NCI-H510A (cell line): ENCODE results near the gene AK5.
A peak's percentile ranks its signal among the peaks of the same experiment; 100 is the strongest.

Source experiments
- DNase-seq: peaks from one replicate; lab custom pipeline; 2025; lab: John Stamatoyannopoulos, UW

AK5 gene

DNA sequence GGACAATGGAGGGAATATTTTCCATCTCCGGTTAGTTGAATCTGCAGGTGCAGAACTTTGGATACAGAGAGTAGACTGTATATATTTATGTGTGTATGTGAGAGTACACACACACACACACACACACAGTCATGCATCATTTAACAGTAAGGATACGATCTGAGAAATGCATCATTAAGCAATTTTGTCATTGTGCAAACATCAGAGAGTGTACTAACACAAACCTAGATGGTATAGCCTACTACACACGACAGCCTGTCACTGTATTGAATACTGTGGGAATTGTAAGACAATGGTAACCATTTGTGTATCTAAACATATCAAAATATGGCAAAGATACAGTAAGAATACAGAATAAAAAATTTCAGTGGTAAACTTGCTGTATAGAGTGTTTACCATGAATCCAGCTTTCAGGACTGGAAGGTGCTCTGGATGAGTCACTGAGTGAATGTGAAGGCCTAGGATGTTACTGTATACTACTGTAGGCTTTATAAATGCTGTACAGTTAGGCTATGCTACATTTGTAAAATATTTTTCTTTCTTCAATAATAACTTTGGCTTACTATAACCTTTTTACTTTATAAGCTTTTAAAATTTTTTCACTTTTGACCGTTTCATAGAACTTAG is 262.1 kb downstream of the AK5 start:
- DNase-seq: peak; percentile 13

DNA sequence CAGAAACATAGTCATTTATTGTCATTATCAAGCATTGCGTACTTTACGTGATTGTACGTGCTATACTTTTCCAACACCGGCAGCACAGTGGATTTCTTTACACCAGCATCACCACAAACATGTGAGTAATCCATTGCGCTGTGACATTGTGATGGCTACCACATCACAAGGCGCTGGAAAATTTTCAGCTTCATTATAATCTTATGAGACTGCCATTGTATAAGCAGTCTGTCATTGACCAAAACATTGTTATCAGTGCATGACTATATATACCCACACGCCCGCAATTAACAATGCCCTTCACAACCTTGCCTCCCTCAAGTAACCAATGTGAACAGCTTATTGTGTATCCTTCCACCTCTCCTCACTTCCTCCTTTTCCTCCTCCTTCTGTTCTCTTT is 263.0 kb downstream of the AK5 start:
- DNase-seq: no peak

DNA sequence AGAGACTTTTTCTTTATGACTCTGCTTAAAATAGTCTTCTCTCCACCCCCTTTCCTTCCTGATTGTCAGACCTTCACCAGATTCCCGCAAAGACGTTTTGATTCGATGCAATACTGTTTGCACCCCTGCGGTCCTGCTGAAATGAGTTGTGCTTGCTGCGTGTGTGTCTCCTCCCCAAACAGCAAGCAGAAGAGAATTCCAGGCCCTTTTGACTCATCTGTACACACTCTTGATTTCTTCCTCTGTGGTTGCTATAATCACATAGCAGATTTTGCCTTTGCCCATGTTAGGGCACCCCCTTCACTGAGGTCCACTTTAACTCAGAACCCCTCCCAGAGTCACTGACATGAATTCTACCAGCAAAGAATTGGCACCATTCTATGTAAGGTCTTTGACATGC is 264.2 kb downstream of the AK5 start:
- DNase-seq: no peak

DNA sequence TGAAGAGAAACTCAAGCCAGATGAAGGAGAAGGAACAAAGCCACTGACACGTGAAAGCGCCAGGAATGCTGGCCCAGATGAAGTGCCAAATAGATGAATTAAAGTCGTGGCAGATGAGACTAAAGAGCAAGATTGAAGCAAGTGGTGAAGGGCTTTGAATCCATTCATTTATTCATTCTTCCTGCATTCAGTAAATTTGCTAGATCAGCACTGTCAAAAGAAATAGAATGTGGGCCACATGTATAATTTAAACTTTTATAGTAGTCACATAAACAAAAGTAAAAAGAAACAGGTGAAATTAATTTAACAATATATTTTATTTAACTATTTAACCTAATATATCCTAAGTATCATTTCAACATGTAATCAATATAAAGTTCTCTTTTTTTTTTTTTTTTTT is 265.1 kb downstream of the AK5 start:
- DNase-seq: no peak

DNA sequence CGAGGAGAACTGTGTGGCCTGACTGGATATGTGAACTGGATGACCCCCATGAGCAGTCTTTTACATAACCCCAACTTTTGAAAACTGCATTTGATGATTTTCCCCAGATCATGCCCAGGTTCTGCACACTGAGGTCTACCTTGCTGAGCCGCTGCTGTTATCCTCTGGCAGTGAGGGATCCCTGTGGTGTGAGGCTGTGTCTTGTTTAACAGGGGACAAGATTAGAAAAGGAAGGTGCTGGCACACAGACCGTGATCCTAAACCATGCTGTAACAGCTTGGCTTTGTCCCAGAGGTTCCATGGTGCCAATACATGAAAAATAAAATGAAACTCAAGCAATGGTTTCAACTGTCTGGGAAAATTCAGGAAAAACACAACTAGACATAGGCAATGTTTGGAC is 266.5 kb downstream of the AK5 start:
- no peak for DNase-seq

DNA sequence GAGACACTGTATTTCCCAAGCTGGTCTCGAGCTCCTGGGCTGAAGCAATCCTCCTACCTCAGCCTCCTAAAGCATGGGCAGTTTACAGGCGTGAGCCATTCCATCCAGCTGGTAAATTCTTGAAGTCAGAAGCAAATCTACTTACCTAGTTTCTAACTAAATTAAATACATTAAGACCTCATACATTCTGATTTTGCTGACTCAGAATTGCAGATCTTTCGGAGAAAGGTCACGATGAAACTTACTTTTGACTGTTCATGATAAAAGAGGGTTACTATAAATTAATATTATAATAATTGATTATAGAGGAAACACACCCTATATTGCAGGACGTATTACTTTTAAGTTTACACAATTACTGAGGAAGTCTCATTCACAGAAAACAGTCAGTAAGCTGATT is 268.3 kb downstream of the AK5 start:
- DNase-seq: no peak

DNA sequence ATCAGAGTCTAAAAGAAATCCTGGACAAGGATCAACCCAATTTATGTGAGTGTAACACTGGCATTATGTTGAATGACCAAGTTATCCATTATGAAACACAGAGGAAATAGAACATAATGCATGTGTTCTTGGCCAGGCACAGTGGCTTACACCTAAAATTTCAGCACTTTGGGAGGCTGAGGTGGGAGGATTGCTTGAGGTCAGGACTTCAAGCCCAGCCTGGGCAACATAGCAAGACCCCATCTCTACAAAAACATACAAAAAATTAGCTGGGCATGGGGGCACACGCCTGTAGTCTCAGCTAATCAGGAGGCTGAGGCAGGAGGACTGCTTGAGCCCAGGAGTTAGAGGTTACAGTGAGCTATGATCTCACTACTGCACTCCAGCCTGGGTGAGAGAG is 270.8 kb downstream of the AK5 start:
- DNase-seq: no peak

DNA sequence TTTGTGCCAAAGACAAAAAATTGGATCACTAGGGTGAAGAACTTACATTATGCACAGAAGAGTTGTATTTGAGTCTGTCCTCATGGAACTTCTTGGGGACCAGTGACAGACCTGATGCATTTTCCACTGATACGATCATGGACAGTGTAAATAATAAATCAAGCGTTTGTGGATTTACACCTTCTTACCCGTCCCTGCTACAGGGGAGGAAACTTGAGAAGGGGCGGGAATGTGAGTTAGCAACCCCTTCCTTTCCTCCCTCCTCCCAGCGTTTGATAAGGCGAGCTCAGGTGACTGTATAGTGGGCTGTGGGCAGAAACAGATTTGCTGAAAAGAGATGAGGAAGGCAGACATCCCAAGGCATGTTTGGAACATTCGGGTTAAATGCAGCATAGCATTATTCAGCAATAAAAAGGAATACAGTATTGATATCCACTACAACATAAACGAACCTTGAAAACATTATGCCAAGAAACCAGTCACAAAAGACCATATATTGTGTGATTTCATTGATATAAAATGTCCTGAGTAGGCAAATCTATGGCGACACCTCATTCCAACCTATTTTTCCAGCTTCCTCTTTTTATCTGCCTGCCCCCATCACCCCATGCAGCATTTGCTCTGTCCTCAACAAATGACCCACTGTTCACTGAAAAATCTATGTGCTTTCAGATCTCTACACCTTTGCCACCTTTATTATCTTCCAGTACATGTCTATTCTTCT is 271.9 kb downstream of the AK5 start:
- DNase-seq: no peak

DNA sequence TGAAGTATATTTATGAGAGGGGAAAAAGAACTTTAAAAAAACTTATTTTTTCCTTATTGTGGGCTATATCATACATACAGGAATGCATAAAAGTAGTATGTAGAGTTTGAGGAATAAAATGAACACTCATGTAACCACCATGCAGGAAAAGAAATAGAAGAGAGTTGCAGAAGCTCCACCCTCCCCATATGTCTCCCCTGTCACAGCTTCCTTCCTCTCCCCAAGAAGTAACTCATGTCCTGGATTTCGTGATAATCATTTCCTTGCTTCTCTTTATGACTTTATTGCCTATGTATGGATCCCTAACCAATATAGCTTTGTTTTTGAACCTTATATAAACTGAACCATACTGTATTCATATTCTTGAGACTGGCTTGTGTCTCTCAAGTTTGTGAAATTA is 274.2 kb downstream of the AK5 start:
- no peak for DNase-seq

DNA sequence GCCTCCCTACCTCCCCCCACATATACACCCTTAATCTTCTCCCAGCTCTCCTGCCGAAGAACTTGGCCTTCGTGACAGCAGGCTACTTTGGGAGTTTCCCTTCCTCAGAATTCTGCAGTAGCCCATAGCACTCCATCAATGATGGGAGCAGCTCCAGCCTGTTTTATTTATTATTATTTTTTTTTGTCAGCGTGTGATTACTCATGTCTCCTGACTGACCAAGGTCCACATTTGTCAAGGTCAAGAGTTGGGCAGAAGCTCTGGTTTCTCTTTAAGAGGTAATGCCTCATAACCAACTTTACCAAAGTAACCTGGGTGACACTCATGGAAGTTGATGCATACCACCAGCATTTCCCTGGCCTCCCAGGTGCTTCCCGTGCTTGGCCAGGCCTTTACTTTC is 275.2 kb downstream of the AK5 start:
- no peak for DNase-seq

DNA sequence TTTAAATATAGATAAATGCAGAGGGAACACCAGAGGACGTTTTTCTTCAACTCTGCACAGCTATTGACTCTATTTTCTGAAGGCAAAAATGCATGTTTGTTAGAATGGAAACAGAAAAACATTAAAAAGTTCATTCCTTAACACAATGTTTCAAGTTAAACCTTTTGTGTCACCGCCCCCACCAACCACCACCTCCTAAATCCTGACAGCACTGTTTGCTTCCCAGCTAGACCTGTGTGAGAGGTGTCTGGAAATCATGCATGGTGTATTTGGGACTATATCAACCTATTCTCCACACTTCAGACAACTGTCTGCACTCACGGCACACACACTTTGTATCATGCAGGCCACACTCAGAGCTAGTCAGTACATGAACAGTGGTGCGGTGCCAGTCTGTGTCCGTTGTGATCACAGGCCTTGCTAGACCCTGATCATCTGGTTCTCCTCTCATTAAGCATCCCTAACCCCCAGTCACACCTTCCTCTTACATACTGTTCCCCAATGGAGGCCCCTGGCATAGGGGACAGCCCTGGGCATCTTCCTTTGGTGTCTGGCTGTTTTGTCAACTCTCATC is 276.9 kb downstream of the AK5 start:
- DNase-seq: no peak

DNA sequence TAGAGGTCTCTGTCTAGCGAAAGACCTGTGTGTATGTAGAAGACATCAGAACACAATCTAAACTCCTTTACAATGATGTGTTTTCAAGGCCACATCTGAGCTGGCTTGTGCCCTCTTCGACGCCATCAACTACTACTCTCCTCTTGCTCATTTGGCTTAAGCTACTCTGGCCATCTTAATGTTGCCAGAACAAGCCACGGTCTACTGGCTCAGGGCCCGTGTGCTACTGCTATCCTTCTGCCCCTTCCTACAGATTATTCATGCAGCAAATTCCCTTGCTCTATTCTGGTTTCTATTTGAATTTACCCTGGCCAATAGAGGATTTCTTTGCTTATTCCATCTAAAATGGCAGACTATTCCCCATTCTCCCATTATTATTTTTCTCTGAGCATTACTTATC is 278.9 kb downstream of the AK5 start:
- no peak for DNase-seq

DNA sequence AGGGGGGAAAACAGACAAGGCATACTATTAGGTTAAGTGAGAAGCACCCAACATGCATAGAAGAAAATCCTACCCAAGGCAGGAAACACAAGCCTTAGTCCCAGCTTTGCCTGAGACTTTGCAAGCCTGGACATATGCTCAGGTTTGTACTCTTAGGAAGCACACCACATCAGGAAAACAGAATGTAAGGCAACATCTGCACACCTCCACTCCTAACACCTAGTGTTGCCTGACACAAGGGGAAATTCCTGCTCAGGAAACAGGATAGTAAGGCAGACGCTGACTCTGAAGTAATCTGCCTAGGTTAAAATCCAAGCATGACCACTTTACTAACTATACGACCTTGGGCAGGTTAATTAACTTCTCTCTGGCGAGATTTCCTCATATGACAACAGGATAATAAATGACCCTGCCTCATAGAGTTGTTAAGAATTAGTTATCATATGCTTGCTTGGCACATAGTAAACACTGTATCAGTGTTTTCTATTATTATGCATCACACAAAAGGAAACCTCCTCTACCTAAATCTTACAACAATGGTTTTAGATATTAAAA is 280.9 kb downstream of the AK5 start:
- no peak for DNase-seq

DNA sequence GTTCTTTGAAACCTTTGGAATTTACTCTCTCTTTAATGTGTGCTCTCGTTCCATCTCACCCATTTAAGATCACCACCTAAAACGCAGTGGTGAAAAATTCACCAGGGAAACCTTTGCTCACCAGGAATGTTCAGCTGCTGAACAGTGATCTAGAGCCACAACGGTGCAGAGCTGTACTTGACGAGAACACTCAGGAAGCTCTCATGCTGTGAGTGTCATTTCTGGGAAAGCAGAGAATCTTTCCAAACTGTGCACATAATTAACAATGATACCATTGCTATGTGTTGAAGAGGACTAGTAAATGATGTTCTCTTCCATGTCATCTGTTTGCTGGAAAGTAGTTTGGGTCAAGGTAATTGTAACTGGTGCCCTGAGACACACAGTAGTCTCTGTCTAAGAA is 283.5 kb downstream of the AK5 start:
- no peak for DNase-seq

DNA sequence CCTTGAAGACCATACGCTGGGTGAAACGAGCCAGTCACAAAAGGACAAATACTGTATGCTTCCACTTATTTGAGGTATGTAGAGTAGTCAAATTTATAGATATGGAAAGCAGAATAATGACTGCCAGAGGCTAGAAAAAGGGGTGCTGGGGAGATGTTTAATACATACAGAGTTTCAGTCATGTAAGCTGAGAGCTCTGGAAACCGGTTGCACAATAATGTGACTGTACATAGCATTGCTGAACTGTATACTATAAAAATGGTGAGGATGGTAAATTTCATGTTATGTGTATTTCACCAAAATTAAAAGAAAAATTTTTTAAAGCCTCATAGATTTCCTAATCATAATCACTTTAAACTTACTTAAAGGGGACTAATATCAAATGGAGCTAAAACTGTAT is 289.8 kb downstream of the AK5 start:
- DNase-seq: no peak

DNA sequence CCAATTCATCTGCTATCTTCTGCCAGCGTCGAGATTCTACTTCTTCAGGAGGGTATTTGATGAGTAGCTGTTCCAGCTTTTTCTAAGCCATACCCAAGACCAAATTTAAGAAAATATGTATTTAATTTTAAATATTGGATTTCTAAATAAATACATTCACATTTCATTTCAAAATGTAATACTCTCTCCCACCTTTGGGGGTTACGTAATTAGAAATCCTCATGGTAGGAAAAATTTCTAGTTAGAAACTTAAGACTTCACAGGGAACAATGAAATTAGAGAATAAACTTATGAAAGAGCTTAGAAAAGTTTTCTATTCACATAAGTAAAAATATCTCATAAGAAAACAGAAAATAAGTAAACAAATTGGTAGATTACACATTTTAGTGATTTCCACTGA is 297.7 kb downstream of the AK5 start:
- DNase-seq: no peak

DNA sequence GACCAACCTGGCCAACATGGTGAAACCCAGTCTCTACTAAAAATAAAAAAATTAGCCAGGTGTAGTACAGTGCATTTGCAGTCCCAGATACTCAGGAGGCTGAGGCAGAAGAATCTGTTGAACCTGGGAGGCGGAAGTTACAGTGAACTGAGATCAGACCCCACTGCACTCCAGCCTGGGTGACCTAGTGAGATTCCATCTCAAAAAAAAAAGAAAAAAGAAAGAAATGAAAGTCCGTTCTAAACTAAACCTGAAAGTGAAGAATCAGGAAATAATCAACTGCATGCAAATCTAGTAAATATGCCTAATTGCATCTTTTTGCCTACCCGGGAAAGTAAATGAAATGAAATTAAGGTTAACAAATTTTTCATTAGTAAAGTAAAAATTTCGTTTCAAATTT is 301.1 kb downstream of the AK5 start:
- DNase-seq: no peak

DNA sequence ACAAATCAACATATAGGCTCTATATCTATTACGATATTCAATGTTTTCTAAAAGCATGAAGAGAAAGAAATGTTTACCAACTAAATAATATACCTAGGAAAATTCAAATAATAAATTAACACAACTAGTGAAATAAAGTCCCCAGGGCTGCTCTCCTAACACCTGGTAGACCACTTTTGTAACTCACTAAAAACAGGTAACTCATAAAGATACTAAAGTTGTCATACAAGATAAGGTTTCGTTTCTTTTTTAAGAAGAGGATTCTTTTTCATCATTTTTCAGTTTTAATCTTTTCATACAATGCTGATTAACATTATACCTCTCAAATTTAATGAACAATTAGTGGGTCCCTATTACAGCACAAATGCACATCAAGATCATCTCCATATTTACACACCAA is 301.7 kb downstream of the AK5 start:
- no peak for DNase-seq

DNA sequence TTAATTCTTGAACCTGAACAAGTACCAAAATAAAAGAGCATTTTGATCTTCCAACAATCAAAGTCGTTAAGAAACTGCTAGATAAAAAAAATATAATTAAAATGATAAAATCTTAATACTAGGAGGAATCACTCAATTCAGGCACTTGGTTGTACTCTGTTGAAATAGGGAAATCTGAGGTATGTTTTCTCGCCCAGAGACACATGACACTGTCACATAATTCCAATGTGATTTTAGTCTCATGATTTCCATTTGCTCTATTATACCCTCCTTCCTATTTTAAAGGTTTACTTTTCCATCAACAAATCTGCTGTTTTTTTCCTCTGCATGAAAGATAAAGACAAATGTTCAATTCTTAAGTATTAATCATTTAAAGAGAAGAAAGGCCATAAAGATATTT is 303.1 kb downstream of the AK5 start:
- DNase-seq: no peak

DNA sequence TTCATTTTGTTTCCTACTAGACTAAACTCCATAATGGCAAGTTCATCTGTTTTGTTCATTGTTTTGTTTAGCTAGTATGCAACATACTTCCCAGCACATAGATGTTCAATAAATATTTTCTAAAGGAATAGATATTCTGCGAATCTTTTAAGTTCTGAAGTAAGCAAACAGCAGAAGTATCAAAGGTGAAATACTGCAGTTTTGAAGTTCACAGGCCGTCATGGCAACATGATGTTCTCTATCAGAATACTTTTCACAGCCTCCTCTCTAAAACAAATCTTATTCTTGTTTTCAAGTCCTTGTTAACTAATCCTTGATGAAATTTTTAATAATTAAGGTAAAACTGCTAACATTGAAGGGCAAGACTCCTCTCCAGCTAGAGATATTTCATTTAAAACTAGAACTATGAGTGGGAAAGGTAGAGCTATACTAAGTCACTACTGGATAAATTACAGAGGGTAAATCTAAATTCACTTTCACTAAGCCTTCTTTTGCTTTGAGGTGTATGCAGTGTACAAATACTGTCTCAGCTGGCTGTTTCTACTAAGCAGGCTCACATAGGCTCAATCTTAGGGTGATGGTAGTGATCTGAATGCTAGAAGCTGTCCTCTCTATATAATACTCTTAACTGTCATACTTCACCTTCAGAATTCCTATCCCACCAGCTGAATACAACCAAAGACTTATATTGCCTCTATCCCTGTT is 303.9 kb downstream of the AK5 start:
- no peak for DNase-seq

DNA sequence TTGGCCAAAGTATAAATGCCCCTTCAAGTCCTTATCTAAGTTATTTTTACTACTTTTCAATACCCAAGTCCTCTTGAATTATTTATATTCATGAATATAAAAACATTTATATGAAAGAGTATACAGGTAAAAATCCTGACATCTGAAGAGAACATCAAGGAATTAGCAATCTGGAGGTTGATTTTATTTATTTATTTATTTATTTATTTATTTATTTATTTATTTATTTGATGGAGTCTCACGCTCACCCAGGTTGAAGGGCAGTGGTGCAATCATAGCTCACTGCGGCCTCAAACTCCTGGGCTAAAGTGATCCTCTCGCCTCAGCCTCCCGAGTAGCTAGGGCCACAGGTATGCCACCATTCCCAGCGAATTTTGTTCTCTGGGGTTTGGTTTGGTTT is 307.4 kb downstream of the AK5 start:
- DNase-seq: no peak

DNA sequence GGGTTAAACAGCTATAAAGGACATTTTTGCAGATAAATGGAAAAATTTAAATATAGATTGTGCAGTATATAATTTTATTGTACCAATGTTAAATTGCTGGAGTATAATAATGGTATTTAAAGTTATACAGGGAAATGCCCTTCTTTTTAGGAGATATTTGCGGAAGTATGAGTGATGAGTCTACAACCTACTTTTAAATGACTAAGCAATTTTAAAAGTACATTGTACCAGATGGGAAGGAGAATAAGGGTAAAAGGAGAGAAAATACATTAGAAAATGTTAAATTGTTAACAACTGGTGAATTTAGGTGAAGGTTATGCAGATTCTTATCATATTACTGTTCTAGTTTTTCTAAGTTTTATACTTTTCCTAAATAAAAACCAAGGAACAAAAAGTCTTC is 308.8 kb downstream of the AK5 start:
- no peak for DNase-seq

DNA sequence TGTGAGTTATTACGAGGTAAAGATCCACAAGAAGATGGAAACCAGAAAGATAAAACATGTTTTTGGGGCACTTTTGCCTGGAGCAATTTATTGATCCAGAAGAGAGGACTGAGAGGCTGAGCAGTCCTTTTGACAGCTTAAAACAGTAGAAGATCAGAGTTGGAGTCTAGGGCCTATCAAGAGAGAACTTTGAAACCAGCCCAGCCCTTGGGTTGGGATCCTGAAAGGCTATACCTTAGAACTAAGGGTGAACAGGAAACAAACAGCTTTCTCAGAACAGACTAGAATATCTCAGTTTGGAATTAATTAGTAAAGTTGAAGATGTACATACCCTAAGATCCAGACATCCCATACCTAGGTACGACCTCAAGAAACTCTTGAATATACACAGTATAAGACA is 311.1 kb downstream of the AK5 start:
- no peak for DNase-seq
